K562 (cell line): ENCODE results near the gene PRSS22. TPM values are rescaled to one million over a fixed set of nuclear protein-coding genes. Genes with fewer than 3 reads are reported as not detected.
A peak's percentile ranks its signal among the peaks of the same experiment; 100 is the strongest.

ENCODE experiments used
- HDAC1 ChIP-seq, 2 experiments: fragments of 450-650 bp; IDR thresholded peaks; 2 replicates each; pipeline ENCODE4 v1.6.1; 2016 to 2017; ENCODE audit warnings: inconsistent platforms in 1 of 2, mild to moderate bottlenecking in 1 of 2, moderate library complexity in 1 of 2
- HINFP ChIP-seq: fragments of 450-650 bp; conservative IDR thresholded peaks from 2 replicates; pipeline ENCODE4 v1.6.1; 2016; ENCODE audit warnings: missing genetic modification characterization, low read depth, mild to moderate bottlenecking, control low read depth, missing compliant biosample characterization
- KDM5B ChIP-seq: fragments of 200-600 bp; sonication (generic); IDR thresholded peaks from 2 replicates; pipeline ENCODE4 v1.6.1; 2012; ENCODE audit warnings: low read depth, mild to moderate bottlenecking, moderate library complexity, low read length, control low read depth, inconsistent platforms; ENCODE audit not compliant: insufficient replicate concordance
- MAFG ChIP-seq: fragments of 450-650 bp; conservative IDR thresholded peaks from 2 replicates; pipeline ENCODE4 v1.6.1; 2016; ENCODE audit warnings: missing genetic modification characterization, missing compliant biosample characterization
- PCBP1 ChIP-seq: fragments of 200-400 bp; formaldehyde crosslinking; IDR thresholded peaks from 2 replicates; pipeline ENCODE4 v1.6.1; 2018; ENCODE audit warnings: mild to moderate bottlenecking, low read depth, low read length; ENCODE audit not compliant: poor library complexity, severe bottlenecking
- PHF21A ChIP-seq: fragments of 450-650 bp; IDR thresholded peaks from 2 replicates; pipeline ENCODE4 v1.6.1; 2017; ENCODE audit warnings: low read depth, borderline replicate concordance
- RBFOX2 ChIP-seq: fragments of 200-400 bp; formaldehyde crosslinking; IDR thresholded peaks from 2 replicates; pipeline ENCODE4 v1.6.1; 2017; ENCODE audit warnings: low read depth, mild to moderate bottlenecking, low read length, moderate library complexity
- TFE3 ChIP-seq: fragments of 450-650 bp; formaldehyde crosslinking; IDR thresholded peaks from 2 replicates; pipeline ENCODE4 v1.4.0; 2020; ENCODE audit warnings: mild to moderate bottlenecking, mixed read lengths
- THAP12 ChIP-seq: fragments of 250-450 bp; sonication (Bioruptor Pico); IDR thresholded peaks from 2 replicates; pipeline ENCODE4 v1.9.0; 2021; ENCODE audit warnings: mild to moderate bottlenecking, inconsistent platforms
- polyA plus RNA-seq, 8 experiments: library from polyadenylated mRNA; depleted of rRNA in 4 of 8; stranded (reverse) in 5 of 8; unstranded in 3 of 8; fragments of >200 nt; fragmentation: Nextera tagmentation in 2 of 8; fragmentation: Illumina TruSeq in 1 of 8; extraction: Ambion mirVana in 2 of 8; extraction: Trizol in 1 of 8; gene quantifications; 2 replicates each; pipeline versions ENCODE4 v1.2.1 to v1.2.3, GENCODE V29; 2011 to 2014; ENCODE audit warnings: inconsistent platforms in 1 of 8, missing spikeins in 1 of 8
- total RNA-seq, 7 experiments: library from RNA; depleted of rRNA in 6 of 7; stranded (reverse); fragments of >200 nt in 6 of 7; fragmentation: Illumina TruSeq in 2 of 7; extraction: Trizol in 2 of 7; gene quantifications; 2 replicates each; pipeline versions ENCODE4 v1.2.1 to v1.2.3, GENCODE V29; 2011 to 2021; ENCODE audit warnings: low replicate concordance in 1 of 7
- TF ChIP-seq, protein P1 (sequence below): fragments of 450-650 bp; formaldehyde crosslinking; IDR thresholded peaks from 2 replicates; pipeline ENCODE4 v1.4.0; 2022; ENCODE audit warnings: missing genetic modification characterization
- TF ChIP-seq, protein P2 (sequence below): sonication (generic); formaldehyde crosslinking; IDR thresholded peaks from 2 replicates; pipeline ENCODE4 v1.8.0; 2023; ENCODE audit warnings: mild to moderate bottlenecking, missing genetic modification reagents

PRSS22 gene
- total and polyA plus RNA-seq, 9 of the 15 experiments (the other 6 are each of a cell fraction or from before 2014, with no cell fraction given) = 0.13 to 0.42 TPM; not detected in 7

DNA sequence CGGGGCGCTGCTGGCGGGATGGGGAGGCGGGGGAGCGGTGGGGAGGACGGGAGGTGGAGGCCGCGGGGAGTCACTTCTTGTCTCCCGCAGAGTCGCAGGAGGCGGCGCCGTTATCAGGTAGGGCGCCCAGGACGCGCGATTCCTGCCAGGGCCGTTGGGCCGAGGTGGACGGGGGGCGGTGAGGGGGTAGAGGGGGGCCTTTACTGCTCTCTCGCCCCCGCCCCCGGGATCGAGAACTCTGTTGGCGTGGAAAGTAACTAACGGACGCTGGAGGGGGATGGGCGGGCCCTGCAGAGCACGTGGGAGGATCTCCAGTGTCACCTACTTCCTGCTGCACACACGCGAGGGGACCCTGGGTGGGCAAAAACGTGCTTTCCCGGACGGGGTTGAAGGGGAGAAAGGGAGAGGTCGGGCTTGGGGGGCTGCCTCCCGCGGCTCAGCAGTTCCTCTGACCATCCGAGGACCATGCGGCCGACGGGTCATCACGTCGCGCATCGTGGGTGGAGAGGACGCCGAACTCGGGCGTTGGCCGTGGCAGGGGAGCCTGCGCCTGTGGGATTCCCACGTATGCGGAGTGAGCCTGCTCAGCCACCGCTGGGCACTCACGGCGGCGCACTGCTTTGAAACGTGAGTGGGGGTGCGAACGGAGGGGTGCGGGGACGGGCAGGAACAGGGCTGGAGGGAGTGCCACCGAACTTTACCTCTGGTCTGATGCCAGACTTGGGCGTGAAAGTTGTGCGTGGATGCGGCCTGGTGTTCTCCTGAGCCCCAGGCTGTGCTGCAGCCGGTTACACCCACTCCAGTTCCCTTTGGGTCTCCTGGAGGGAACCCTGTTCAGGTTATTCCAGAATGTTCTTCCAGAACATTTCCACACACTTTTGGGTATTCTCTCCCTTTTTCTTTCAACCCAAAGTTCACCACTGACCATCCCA is 40.4 kb downstream of the PRSS22 start (continued):
- TF ChIP-seq THAP12 (CRISPR knock-in tag) (0 out of 2 replicates have a peak, but pooled peaks have one; percentile 22), HINFP (tag) (no peak), KDM5B (peak; percentile 36), PHF21A (no peak), TFE3 (CRISPR knock-in tag) (no peak), HDAC1 (IDR thresholded peaks at IDR 0.05) (peak in 1 of 2 experiments; percentile 88; a peak in 2 of 4 replicates), RBFOX2 (peak; percentile 79), MAFG (tag) (no peak), PCBP1 (peak; percentile 57)
- TF ChIP-seq, protein P1, sequence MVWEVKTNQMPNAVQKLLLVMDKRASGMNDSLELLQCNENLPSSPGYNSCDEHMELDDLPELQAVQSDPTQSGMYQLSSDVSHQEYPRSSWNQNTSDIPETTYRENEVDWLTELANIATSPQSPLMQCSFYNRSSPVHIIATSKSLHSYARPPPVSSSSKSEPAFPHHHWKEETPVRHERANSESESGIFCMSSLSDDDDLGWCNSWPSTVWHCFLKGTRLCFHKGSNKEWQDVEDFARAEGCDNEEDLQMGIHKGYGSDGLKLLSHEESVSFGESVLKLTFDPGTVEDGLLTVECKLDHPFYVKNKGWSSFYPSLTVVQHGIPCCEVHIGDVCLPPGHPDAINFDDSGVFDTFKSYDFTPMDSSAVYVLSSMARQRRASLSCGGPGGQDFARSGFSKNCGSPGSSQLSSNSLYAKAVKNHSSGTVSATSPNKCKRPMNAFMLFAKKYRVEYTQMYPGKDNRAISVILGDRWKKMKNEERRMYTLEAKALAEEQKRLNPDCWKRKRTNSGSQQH (CRISPR knock-in tag) = no peak
- TF ChIP-seq, protein P2, sequence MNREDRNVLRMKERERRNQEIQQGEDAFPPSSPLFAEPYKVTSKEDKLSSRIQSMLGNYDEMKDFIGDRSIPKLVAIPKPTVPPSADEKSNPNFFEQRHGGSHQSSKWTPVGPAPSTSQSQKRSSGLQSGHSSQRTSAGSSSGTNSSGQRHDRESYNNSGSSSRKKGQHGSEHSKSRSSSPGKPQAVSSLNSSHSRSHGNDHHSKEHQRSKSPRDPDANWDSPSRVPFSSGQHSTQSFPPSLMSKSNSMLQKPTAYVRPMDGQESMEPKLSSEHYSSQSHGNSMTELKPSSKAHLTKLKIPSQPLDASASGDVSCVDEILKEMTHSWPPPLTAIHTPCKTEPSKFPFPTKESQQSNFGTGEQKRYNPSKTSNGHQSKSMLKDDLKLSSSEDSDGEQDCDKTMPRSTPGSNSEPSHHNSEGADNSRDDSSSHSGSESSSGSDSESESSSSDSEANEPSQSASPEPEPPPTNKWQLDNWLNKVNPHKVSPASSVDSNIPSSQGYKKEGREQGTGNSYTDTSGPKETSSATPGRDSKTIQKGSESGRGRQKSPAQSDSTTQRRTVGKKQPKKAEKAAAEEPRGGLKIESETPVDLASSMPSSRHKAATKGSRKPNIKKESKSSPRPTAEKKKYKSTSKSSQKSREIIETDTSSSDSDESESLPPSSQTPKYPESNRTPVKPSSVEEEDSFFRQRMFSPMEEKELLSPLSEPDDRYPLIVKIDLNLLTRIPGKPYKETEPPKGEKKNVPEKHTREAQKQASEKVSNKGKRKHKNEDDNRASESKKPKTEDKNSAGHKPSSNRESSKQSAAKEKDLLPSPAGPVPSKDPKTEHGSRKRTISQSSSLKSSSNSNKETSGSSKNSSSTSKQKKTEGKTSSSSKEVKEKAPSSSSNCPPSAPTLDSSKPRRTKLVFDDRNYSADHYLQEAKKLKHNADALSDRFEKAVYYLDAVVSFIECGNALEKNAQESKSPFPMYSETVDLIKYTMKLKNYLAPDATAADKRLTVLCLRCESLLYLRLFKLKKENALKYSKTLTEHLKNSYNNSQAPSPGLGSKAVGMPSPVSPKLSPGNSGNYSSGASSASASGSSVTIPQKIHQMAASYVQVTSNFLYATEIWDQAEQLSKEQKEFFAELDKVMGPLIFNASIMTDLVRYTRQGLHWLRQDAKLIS = 0 out of 2 replicates have a peak, but pooled peaks have one; percentile 44
